ENCODE measurements around the gene GALNTL6. TPM values are rescaled to one million over a fixed set of nuclear protein-coding genes. Genes with fewer than 3 reads are reported as not detected.

Gene GALNTL6
- total RNA-seq, 4 donors from 2014 or later = 0.26 to 4.0 (median 1.5) TPM; not detected in 1

DNA sequence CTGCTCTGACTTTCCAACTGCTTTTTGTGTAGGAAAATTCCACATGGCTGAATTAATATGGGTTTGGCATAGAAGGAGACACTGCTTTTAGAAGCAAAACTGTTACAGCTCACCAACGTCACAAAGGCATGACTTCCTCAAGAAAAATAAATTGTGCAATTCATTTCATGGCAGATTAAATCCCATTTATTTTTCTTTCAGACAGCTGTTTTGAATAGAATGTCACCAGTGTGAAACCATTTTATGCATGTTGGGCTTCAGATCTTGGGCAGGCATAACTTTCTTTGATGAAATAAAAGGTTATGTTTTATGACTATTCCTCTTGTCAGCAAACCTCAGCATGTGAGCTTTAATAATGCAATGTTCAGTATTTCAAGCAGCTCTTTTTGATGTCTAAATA is 542.8 kb downstream of the GALNTL6 start:
- no peaks in the 10 kb centered on the region for H3K9me3 ChIP-seq
- H3K27ac ChIP-seq = no peak overlapping the region
- no peaks in the 10 kb centered on the region for H3K27me3 ChIP-seq
- no peak for DNase-seq (ENCODE audit: low spot score in 2 of 2)
- no peaks in the 10 kb centered on the region for H3K4me1 ChIP-seq
- H3K4me3 ChIP-seq = no peak overlapping the region
- H3K36me3 ChIP-seq = no peaks in the 10 kb centered on the region
- TF ChIP-seq EP300 (IDR thresholded peaks at IDR 0.05) = no peak
- no peak for TF ChIP-seq POLR2A (IDR thresholded peaks at IDR 0.05)
- no peak for TF ChIP-seq POLR2AphosphoS5 (IDR thresholded peaks at IDR 0.05)
- TF ChIP-seq, protein P1, sequence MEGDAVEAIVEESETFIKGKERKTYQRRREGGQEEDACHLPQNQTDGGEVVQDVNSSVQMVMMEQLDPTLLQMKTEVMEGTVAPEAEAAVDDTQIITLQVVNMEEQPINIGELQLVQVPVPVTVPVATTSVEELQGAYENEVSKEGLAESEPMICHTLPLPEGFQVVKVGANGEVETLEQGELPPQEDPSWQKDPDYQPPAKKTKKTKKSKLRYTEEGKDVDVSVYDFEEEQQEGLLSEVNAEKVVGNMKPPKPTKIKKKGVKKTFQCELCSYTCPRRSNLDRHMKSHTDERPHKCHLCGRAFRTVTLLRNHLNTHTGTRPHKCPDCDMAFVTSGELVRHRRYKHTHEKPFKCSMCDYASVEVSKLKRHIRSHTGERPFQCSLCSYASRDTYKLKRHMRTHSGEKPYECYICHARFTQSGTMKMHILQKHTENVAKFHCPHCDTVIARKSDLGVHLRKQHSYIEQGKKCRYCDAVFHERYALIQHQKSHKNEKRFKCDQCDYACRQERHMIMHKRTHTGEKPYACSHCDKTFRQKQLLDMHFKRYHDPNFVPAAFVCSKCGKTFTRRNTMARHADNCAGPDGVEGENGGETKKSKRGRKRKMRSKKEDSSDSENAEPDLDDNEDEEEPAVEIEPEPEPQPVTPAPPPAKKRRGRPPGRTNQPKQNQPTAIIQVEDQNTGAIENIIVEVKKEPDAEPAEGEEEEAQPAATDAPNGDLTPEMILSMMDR (IDR thresholded peaks at IDR 0.05) = no peak
- WGBS = 9% methylated on average over 1 of the region's 1 CpG

DNA sequence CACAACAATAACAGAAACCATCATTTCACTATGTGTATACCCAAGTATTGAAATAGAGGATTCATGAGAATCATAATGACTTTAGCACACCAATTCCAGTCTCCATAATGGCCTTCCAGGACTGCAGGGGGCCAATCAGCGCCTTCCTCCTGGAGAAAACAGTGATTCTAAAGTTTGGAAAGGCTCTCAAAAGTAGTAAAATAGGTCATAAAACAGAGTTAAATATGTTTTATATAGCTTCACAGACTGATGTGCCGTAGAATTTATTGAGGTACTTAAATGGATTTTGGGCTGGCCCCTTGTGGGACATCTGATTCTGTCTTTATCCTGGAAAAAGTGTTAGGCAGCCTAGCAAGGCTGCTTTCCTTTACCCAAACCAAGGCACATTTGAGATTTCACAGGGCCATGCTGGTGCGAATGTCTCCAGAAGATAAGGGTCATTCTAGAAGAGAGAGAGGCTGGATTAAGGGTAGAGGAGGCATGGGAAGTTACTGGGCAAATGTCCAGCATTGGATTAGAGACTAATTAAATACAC is 543.9 kb downstream of the GALNTL6 start:
- 70% methylated on average over 3 of the region's 3 CpGs for WGBS
- DNase-seq (ENCODE audit: low spot score in 2 of 2) = no peak
- H3K4me3 ChIP-seq = no peak overlapping the region
- H3K27me3 ChIP-seq = no peaks in the 10 kb centered on the region
- H3K36me3 ChIP-seq = no peaks in the 10 kb centered on the region
- no peak overlapping the region for H3K27ac ChIP-seq
- no peaks in the 10 kb centered on the region for H3K4me1 ChIP-seq
- TF ChIP-seq, protein P1 (IDR thresholded peaks at IDR 0.05) = no peak
- TF ChIP-seq POLR2A (IDR thresholded peaks at IDR 0.05) (no peak), EP300 (IDR thresholded peaks at IDR 0.05) (no peak), POLR2AphosphoS5 (IDR thresholded peaks at IDR 0.05) (no peak)
- no peaks in the 10 kb centered on the region for H3K9me3 ChIP-seq

DNA sequence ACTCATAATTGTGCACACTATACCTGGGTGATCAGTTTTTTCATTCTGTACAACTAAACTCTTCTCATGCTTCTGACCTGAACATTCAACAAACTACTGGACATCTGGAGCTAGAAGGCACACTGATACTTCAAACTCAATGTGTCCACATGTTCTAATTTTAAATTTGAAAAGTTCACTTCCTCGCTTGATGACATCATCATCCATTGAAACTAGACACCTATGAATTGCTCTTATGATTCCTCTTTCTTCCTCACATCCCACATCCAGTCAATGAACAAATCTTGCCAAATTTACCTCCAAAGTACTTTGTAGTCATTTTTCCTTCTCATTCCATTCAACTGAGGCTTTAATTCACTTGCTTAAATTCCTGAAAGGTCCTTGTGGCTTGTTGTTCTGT is 549.4 kb downstream of the GALNTL6 start:
- Histone ChIP-seq H3K27me3 (no peaks in the 10 kb centered on the region), H3K4me1 (no peaks in the 10 kb centered on the region)
- no peak for TF ChIP-seq POLR2A (IDR thresholded peaks at IDR 0.05)
- TF ChIP-seq, protein P1 (IDR thresholded peaks at IDR 0.05) = no peak

DNA sequence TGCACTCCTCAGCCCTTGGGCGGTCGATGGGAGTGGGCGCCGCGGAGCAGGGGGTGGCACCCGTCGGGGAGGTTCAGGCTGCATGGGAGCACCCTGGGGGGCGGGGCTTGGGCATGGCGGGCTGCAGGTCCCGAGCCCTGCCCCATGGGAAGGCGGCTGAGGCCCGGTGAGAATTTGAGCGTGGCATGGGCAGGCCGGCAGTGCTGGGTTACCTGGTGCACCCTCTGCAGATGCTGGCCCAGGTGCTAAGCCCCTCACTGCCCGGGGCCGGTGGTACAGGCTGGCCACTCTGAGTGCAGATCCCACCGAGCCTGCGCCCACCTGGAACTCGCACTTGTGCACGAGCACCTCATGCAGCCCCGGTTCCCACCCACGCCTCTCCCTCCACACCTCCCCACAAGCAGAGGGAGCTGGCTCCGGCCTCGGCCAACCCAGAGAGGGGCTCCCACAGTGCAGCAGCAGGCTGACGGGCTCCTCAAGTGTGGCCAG is 556.3 kb downstream of the GALNTL6 start:
- H3K4me3 ChIP-seq = no peak overlapping the region
- no peaks in the 10 kb centered on the region for H3K36me3 ChIP-seq
- TF ChIP-seq POLR2A (IDR thresholded peaks at IDR 0.05) (no peak), POLR2AphosphoS5 (IDR thresholded peaks at IDR 0.05) (no peak), EP300 (IDR thresholded peaks at IDR 0.05) (no peak)
- TF ChIP-seq, protein P1 (IDR thresholded peaks at IDR 0.05) = no peak
- 91% methylated on average over 20 of the region's 25 CpGs for WGBS
- no peak for DNase-seq (ENCODE audit: low spot score in 2 of 2)
- no peaks in the 10 kb centered on the region for H3K9me3 ChIP-seq
- H3K27me3 ChIP-seq = no peaks in the 10 kb centered on the region
- no peaks in the 10 kb centered on the region for H3K4me1 ChIP-seq
- no peak overlapping the region for H3K27ac ChIP-seq

More for the DNA sequence above, 549.4 kb downstream of the GALNTL6 start:
- no peaks in the 10 kb centered on the region for H3K36me3 ChIP-seq
- WGBS = 93% methylated on average over 1 of the region's 1 CpG
- H3K9me3 ChIP-seq = no peaks in the 10 kb centered on the region
- no peak overlapping the region for H3K4me3 ChIP-seq
- no peak for DNase-seq (ENCODE audit: low spot score in 2 of 2)
- H3K27ac ChIP-seq = no peak overlapping the region

DNA sequence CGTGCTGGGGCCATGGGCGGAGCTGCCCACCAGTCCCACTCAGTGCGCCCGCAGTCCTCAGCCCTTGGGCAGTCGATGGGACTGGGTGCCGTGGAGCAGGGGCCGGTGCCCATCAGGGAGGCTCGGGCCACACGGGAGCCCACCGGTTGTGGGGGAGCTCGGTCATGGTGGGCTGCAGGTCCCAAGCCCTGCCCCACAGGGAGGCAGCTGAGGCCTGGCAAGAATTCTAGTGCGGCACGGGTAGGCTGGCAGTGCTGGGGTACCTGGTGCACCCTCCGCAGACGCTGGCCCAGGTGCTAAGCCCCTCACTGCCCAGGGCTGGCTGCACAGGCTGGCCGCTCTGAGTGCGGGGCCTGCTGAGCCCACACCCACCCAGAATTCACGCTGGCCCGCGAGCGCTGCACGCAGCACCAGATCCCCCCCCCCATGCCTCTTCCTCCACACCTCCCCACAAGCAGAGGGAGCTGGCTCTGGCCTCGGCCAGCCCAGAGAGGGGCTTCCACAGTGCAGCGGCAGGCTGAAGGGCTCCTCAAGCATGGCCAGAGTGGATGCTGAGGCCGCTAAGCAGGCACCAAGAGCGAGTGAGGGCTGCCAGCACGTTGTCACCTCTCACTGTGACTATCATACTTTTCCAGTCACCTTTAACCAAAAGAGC is 564.4 kb downstream of the GALNTL6 start:
- Histone ChIP-seq H3K4me1 (no peaks in the 10 kb centered on the region), H3K9me3 (no peaks in the 10 kb centered on the region), H3K36me3 (no peaks in the 10 kb centered on the region), H3K4me3 (no peak overlapping the region), H3K27ac (no peak overlapping the region), H3K27me3 (no peaks in the 10 kb centered on the region)
- no peak for DNase-seq (ENCODE audit: low spot score in 2 of 2)
- WGBS = 95% methylated on average over 3 of the region's 27 CpGs
- TF ChIP-seq, protein P1 (IDR thresholded peaks at IDR 0.05) = no peak
- TF ChIP-seq EP300 (IDR thresholded peaks at IDR 0.05) = no peak
- TF ChIP-seq POLR2A (IDR thresholded peaks at IDR 0.05) = no peak
- no peak for TF ChIP-seq POLR2AphosphoS5 (IDR thresholded peaks at IDR 0.05)

Data from suprapubic skin (tissue), 4 donors.